Measurements from ENCODE around the gene ACSS3. TPM values are rescaled to one million over a fixed set of nuclear protein-coding genes. Genes with fewer than 3 reads are reported as not detected.

The ACSS3 gene
- total and polyA plus RNA-seq, 10 of the 15 experiments (the other 5 are each of a cell fraction or from before 2014, with no cell fraction given): 0.06 to 0.31 TPM; not detected in 8

DNA sequence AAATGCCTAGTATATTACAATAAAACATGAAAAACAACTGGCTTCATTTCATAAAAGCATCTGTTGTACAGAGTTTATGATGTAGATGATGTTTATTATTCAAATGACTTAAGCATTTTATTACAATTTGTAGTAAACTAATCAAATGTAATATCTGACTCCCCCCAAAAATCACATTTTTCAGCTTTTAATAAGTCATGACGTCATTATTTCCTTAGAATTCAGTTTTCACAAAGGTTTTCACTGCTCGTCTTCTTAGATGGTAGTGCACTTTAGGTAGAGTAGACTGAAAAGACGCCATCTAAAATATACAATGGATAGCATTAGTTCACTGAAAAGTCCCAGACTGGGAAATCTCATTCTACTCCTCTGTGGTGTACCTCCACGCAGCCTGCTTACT, 181.5 kb downstream of the ACSS3 start:
- ChIA-PET SMC1A (ENCODE audit: uncharacterized antibody, unreplicated experiment) (interaction anchor here (1.1 kb wide), 1 partner anchor 10 kb away, joined by 3 read pairs; no protein-coding TSS in a partner anchor), CTCF (interaction anchor here (0.8 to 2.4 kb wide), 2 partner anchors 10 to 846 kb away, joined by 3 to 5 read pairs; no protein-coding TSS in a partner anchor), POLR2A (no interaction called here), RAD21 (ENCODE audit: unreplicated experiment) (no interaction called here)
- H3K9me3 ChIP-seq (replicated peaks; ENCODE audit: control insufficient read depth, insufficient read depth, low read length): no peaks in the 10 kb centered on the region
- no peak overlapping the region for H3K27ac ChIP-seq (ENCODE audit: control insufficient read depth, insufficient read depth)
- WGBS (ENCODE audit: insufficient coverage, insufficient replicate concordance, low lambda C conversion rate, missing lambda C conversion rate): 20% methylated on average over 4 of the region's 4 CpGs
- DNase-seq (ENCODE audit: low read depth, low spot score) (no peak), ATAC-seq (no peak), FAIRE-seq (no peak)
- TF ChIP-seq NBN (IDR thresholded peaks at IDR 0.05) (no peak), ATF7 (IDR thresholded peaks at IDR 0.05; ENCODE audit: low read depth) (peak; percentile 61; the same call in 1 of the 2 replicates)
- no peak overlapping the region for H3K4me3 ChIP-seq
- no peaks in the 10 kb centered on the region for H3K4me1 ChIP-seq (ENCODE audit: control insufficient read depth, insufficient read depth, low read length)
- H4K20me1 ChIP-seq (ENCODE audit: control insufficient read depth, insufficient read depth): no peaks in the 10 kb centered on the region
- H3K4me2 ChIP-seq (ENCODE audit: control insufficient read depth, insufficient read depth): no peak overlapping the region
- H3K79me2 ChIP-seq (ENCODE audit: control insufficient read depth, insufficient read depth, low read length): no peaks in the 10 kb centered on the region
- H2AFZ ChIP-seq (ENCODE audit: control insufficient read depth, low read depth, low read length): no peak overlapping the region
- no TSS peak for BruUV-seq (replicated peaks)
- H3K36me3 ChIP-seq (ENCODE audit: control insufficient read depth in 2 of 2, insufficient read depth in 2 of 2, low read length in 1 of 2): no peaks in the 10 kb centered on the region
- intact Hi-C loops (cut with micrococcal nuclease; ENCODE audit: unreplicated experiment) (loop anchor here (2.0 kb wide), 1 partner anchor 847 kb away; no protein-coding TSS in a partner anchor), in situ Hi-C loops (cut with MboI) (no loop called here)
- no peak overlapping the region for H3K9ac ChIP-seq (ENCODE audit: control insufficient read depth, insufficient read depth, low read length)
- H3K27me3 ChIP-seq (replicated peaks in 1 of 2; ENCODE audit: control insufficient read depth in 2 of 2, insufficient read depth in 2 of 2, low read length in 1 of 2): no peaks in the 10 kb centered on the region

DNA sequence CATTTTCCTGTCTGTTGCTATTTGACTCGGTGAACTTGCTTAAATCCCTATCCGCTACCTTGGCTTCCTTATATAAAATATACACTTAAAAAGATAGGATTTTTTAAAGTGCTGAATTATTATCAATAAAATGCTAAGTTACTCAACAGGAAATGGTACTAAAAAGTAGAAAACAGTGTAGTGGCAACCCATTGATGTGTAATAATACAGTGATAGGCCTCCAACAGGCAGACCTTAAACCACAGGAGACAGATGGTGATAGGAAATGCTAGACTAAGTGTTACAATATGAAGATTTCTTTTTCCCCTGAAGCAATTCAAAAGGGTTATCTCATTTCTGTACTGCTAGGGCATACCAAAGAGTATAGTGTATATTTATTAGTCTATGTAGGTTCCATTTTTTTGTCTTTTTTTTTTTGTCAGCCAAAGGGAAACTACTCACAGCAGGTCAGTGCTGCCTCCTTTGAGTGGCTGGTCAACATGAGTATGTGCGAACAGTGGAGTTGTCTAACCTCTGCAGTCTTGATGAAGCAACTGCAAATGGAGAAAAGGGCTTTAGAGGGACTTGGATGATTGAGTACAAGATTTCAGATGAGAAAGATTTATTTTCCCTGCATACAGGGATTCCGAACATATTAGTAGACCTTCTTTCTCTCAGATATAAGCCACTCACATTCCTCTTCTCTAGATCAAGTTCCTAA, 183.8 kb downstream of the ACSS3 start:
- no peak for FAIRE-seq
- TF ChIP-seq, protein P1, sequence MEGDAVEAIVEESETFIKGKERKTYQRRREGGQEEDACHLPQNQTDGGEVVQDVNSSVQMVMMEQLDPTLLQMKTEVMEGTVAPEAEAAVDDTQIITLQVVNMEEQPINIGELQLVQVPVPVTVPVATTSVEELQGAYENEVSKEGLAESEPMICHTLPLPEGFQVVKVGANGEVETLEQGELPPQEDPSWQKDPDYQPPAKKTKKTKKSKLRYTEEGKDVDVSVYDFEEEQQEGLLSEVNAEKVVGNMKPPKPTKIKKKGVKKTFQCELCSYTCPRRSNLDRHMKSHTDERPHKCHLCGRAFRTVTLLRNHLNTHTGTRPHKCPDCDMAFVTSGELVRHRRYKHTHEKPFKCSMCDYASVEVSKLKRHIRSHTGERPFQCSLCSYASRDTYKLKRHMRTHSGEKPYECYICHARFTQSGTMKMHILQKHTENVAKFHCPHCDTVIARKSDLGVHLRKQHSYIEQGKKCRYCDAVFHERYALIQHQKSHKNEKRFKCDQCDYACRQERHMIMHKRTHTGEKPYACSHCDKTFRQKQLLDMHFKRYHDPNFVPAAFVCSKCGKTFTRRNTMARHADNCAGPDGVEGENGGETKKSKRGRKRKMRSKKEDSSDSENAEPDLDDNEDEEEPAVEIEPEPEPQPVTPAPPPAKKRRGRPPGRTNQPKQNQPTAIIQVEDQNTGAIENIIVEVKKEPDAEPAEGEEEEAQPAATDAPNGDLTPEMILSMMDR (IDR thresholded peaks at IDR 0.05 in 2 of 3, conservative IDR thresholded peaks at IDR 0.05 in 1 of 3; ENCODE audit: control insufficient read depth in 2 of 3, extremely low read depth in 1 of 3, insufficient read depth in 1 of 3, low read depth in 3 of 3, low read length in 3 of 3): no peak
- TF ChIP-seq BCL11A (IDR thresholded peaks at IDR 0.05; ENCODE audit: low read depth, low read length) (no peak), NR2F1 (conservative IDR thresholded peaks at IDR 0.05) (no peak), KDM1A (IDR thresholded peaks at IDR 0.05; ENCODE audit: borderline replicate concordance) (no peak), ZZZ3 (IDR thresholded peaks at IDR 0.05; ENCODE audit: control insufficient read depth, insufficient read length, low read depth) (no peak), TARDBP (IDR thresholded peaks at IDR 0.05; ENCODE audit: borderline replicate concordance) (no peak), PAX8 (IDR thresholded peaks at IDR 0.05) (no peak), CBX3 (IDR thresholded peaks at IDR 0.05; ENCODE audit: borderline replicate concordance, low read depth) (no peak), IRF4 (IDR thresholded peaks at IDR 0.05; ENCODE audit: low read depth, low read length) (no peak), MEF2B (IDR thresholded peaks at IDR 0.05; ENCODE audit: partially characterized antibody, poor library complexity, severe bottlenecking) (no peak), ZNF24 (IDR thresholded peaks at IDR 0.05) (no peak)
- TF ChIP-seq, protein P2, sequence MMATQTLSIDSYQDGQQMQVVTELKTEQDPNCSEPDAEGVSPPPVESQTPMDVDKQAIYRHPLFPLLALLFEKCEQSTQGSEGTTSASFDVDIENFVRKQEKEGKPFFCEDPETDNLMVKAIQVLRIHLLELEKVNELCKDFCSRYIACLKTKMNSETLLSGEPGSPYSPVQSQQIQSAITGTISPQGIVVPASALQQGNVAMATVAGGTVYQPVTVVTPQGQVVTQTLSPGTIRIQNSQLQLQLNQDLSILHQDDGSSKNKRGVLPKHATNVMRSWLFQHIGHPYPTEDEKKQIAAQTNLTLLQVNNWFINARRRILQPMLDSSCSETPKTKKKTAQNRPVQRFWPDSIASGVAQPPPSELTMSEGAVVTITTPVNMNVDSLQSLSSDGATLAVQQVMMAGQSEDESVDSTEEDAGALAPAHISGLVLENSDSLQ (IDR thresholded peaks at IDR 0.05): no peak
- TF ChIP-seq, protein P3, sequence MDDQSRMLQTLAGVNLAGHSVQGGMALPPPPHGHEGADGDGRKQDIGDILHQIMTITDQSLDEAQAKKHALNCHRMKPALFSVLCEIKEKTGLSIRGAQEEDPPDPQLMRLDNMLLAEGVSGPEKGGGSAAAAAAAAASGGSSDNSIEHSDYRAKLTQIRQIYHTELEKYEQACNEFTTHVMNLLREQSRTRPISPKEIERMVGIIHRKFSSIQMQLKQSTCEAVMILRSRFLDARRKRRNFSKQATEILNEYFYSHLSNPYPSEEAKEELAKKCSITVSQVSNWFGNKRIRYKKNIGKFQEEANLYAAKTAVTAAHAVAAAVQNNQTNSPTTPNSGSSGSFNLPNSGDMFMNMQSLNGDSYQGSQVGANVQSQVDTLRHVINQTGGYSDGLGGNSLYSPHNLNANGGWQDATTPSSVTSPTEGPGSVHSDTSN (IDR thresholded peaks at IDR 0.05; ENCODE audit: insufficient replicate concordance, low read depth, low read length): no peak

More for the DNA sequence above, 183.8 kb downstream of the ACSS3 start:
- ChIA-PET POLR2A (no interaction called here), CTCF (no interaction called here), SMC1A (ENCODE audit: uncharacterized antibody, unreplicated experiment) (no interaction called here), RAD21 (ENCODE audit: unreplicated experiment) (no interaction called here)
- H3K4me1 ChIP-seq (ENCODE audit: control insufficient read depth, insufficient read depth, low read length): no peaks in the 10 kb centered on the region
- BruUV-seq (replicated peaks): no TSS peak
- WGBS (ENCODE audit: insufficient coverage, insufficient replicate concordance, low lambda C conversion rate, missing lambda C conversion rate): 40% methylated on average over 4 of the region's 4 CpGs
- no peak overlapping the region for H2AFZ ChIP-seq (ENCODE audit: control insufficient read depth, low read depth, low read length)
- ATAC-seq: peak; percentile 32; the same call in 2 of the 3 replicates
- H3K9ac ChIP-seq (ENCODE audit: control insufficient read depth, insufficient read depth, low read length): no peak overlapping the region
- H3K79me2 ChIP-seq (ENCODE audit: control insufficient read depth, insufficient read depth, low read length): no peaks in the 10 kb centered on the region
- no peaks in the 10 kb centered on the region for H3K27me3 ChIP-seq (replicated peaks in 1 of 2; ENCODE audit: control insufficient read depth in 2 of 2, insufficient read depth in 2 of 2, low read length in 1 of 2)
- no peaks in the 10 kb centered on the region for H3K9me3 ChIP-seq (replicated peaks; ENCODE audit: control insufficient read depth, insufficient read depth, low read length)
- intact Hi-C loops (cut with micrococcal nuclease; ENCODE audit: unreplicated experiment) (no loop called here), in situ Hi-C loops (cut with MboI) (no loop called here)
- H3K27ac ChIP-seq (ENCODE audit: control insufficient read depth, insufficient read depth): no peak overlapping the region
- H4K20me1 ChIP-seq (ENCODE audit: control insufficient read depth, insufficient read depth): no peaks in the 10 kb centered on the region
- H3K4me2 ChIP-seq (ENCODE audit: control insufficient read depth, insufficient read depth): no peak overlapping the region
- no peak for DNase-seq (ENCODE audit: low read depth, low spot score)
- H3K4me3 ChIP-seq: no peak overlapping the region
- no peaks in the 10 kb centered on the region for H3K36me3 ChIP-seq (ENCODE audit: control insufficient read depth in 2 of 2, insufficient read depth in 2 of 2, low read length in 1 of 2)
